ENCODE data around the gene SNRNP27. TPM values are rescaled to one million over a fixed set of nuclear protein-coding genes. Genes with fewer than 3 reads are reported as not detected.
A peak's percentile ranks its signal among the peaks of the same experiment; 100 is the strongest.

SNRNP27 gene
- total RNA-seq, 4 donors from 2014 or later = 109 to 161 (median 130) TPM

GRCh38 chr2:69914950-69915945 lies 21.5 kb downstream of the SNRNP27 start, which contains the start of gene MXD1:
MXD1 (plus strand) TSS chr2:69915109; CDS start chr2:69915331, 222 bp downstream.
- intact Hi-C loops (cut with DNase I; ENCODE audit: low total_unique reads) = loop anchor here (1.0 to 10.0 kb wide), 6 partner anchors 155 to 378 kb away; partner anchors contain the start of genes ANXA4, C2orf42 and SNRPG
- H3K4me1 ChIP-seq = peaks cover 30 to 45% of the 10 kb centered on the region in 2 donors
- no peaks in the 10 kb centered on the region for H3K27me3 ChIP-seq
- H3K4me3 ChIP-seq = peak within 1 kb of the TSS; percentile 85 to 98 (median 86)
- ATAC-seq (peak; percentile 15 to 29), DNase-seq (peak; percentile 15 to 24)
- no peaks in the 10 kb centered on the region for H3K9me3 ChIP-seq
- peak within 1 kb of the TSS; percentile 96 to 99 (median 98) for H3K27ac ChIP-seq
- H3K36me3 ChIP-seq = peaks cover 0 to 7% of the 10 kb centered on the region in 2 donors
- in situ Hi-C loops (cut with MboI; ENCODE audit: low sequenced_read_pairs in 4 of 4) = loop anchor here (5.0 to 25.0 kb wide), 7 partner anchors 147 to 390 kb away; partner anchors contain the start of genes SNRPG (in 2 of the 4) and FAM136A (in 1 of the 4)
- TF ChIP-seq, protein P1, sequence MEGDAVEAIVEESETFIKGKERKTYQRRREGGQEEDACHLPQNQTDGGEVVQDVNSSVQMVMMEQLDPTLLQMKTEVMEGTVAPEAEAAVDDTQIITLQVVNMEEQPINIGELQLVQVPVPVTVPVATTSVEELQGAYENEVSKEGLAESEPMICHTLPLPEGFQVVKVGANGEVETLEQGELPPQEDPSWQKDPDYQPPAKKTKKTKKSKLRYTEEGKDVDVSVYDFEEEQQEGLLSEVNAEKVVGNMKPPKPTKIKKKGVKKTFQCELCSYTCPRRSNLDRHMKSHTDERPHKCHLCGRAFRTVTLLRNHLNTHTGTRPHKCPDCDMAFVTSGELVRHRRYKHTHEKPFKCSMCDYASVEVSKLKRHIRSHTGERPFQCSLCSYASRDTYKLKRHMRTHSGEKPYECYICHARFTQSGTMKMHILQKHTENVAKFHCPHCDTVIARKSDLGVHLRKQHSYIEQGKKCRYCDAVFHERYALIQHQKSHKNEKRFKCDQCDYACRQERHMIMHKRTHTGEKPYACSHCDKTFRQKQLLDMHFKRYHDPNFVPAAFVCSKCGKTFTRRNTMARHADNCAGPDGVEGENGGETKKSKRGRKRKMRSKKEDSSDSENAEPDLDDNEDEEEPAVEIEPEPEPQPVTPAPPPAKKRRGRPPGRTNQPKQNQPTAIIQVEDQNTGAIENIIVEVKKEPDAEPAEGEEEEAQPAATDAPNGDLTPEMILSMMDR (IDR thresholded peaks at IDR 0.05 in 4 of 5, conservative IDR thresholded peaks at IDR 0.05 in 1 of 5) = no peak
- peak; percentile 97 to 98 for TF ChIP-seq POLR2A (IDR thresholded peaks at IDR 0.05)

GRCh38 chr2:69916106-69916505 lies 22.4 kb downstream of the SNRNP27 start:
- in situ Hi-C loops (cut with MboI; ENCODE audit: low sequenced_read_pairs in 4 of 4) (loop anchor here (5.0 to 25.0 kb wide), 5 partner anchors 146 to 389 kb away; partner anchors contain the start of genes SNRPG (in 2 of the 4) and FAM136A (in 1 of the 4)), intact Hi-C loops (cut with DNase I; ENCODE audit: low total_unique reads) (loop anchor here (10.0 kb wide), 1 partner anchor 171 kb away; the partner anchor contains the start of gene ANXA4)
- no peak for ATAC-seq

GRCh38 chr2:69917852-69918251 lies 24.1 kb downstream of the SNRNP27 start:
- intact Hi-C loops (cut with DNase I; ENCODE audit: low total_unique reads) (loop anchor here (10.0 kb wide), 1 partner anchor 173 kb away; the partner anchor contains the start of gene ANXA4), in situ Hi-C loops (cut with MboI; ENCODE audit: low sequenced_read_pairs in 4 of 4) (loop anchor here (5.0 to 25.0 kb wide), 5 partner anchors 144 to 387 kb away; partner anchors contain the start of genes SNRPG (in 2 of the 4) and FAM136A (in 1 of the 4))
- H3K4me3 ChIP-seq = peak overlapping the region in 1 of 4 donors; percentile 2
- peak overlapping the region; percentile 96 to 98 (median 96) for H3K27ac ChIP-seq
- H3K27me3 ChIP-seq = no peaks in the 10 kb centered on the region
- no peaks in the 10 kb centered on the region for H3K9me3 ChIP-seq
- H3K4me1 ChIP-seq = peaks cover 30 to 40% of the 10 kb centered on the region in 2 donors
- peaks cover 0 to 26% of the 10 kb centered on the region in 2 donors for H3K36me3 ChIP-seq
- peak in 1 of 2 donors; percentile 10 for ATAC-seq
- DNase-seq = peak in 1 of 2 donors; percentile 49
- peak in 1 of 2 donors; percentile 40 for TF ChIP-seq POLR2A (IDR thresholded peaks at IDR 0.05)
- TF ChIP-seq, protein P1 (IDR thresholded peaks at IDR 0.05 in 4 of 5, conservative IDR thresholded peaks at IDR 0.05 in 1 of 5) = no peak

More at GRCh38 chr2:69916106-69916505, 22.4 kb downstream of the SNRNP27 start:
- no peak for DNase-seq
- Histone ChIP-seq H3K27me3 (no peaks in the 10 kb centered on the region), H3K27ac (peak overlapping the region; percentile 96 to 98 (median 96)), H3K4me3 (peak overlapping the region; percentile 84 to 98 (median 86)), H3K4me1 (peaks cover 30 to 45% of the 10 kb centered on the region in 2 donors), H3K9me3 (no peaks in the 10 kb centered on the region), H3K36me3 (peaks cover 0 to 9% of the 10 kb centered on the region in 2 donors)
- no peak for TF ChIP-seq POLR2A (IDR thresholded peaks at IDR 0.05)
- TF ChIP-seq, protein P1 (IDR thresholded peaks at IDR 0.05 in 4 of 5, conservative IDR thresholded peaks at IDR 0.05 in 1 of 5) = no peak

- DNase-seq (no peak), ATAC-seq (no peak)
- in situ Hi-C loops (cut with MboI; ENCODE audit: low sequenced_read_pairs in 4 of 4) (loop anchor here (5.0 to 25.0 kb wide), 5 partner anchors 144 to 386 kb away; partner anchors contain the start of genes SNRPG (in 2 of the 4) and FAM136A (in 1 of the 4)), intact Hi-C loops (cut with DNase I; ENCODE audit: low total_unique reads) (loop anchor here (10.0 kb wide), 1 partner anchor 174 kb away; the partner anchor contains the start of gene ANXA4)
- TF ChIP-seq POLR2A (IDR thresholded peaks at IDR 0.05) = no peak
- TF ChIP-seq, protein P1 (IDR thresholded peaks at IDR 0.05 in 4 of 5, conservative IDR thresholded peaks at IDR 0.05 in 1 of 5) = no peak
- peak overlapping the region; percentile 96 to 98 (median 96) for H3K27ac ChIP-seq
- H3K4me3 ChIP-seq = peak overlapping the region in 1 of 4 donors; percentile 2
- H3K9me3 ChIP-seq = no peaks in the 10 kb centered on the region
- H3K27me3 ChIP-seq = no peaks in the 10 kb centered on the region
- H3K36me3 ChIP-seq = peaks cover 0 to 27% of the 10 kb centered on the region in 2 donors
- H3K4me1 ChIP-seq = peaks cover 30 to 35% of the 10 kb centered on the region in 2 donors
These were observed 24.6 kb downstream of the SNRNP27 start for GRCh38 chr2:69918401-69918800.

Data from gastrocnemius medialis (tissue), 4 donors.